Measurements from ENCODE around the gene CCDC116. TPM values are rescaled to one million over a fixed set of nuclear protein-coding genes. Genes with fewer than 3 reads are reported as not detected.
A peak's percentile ranks its signal among the peaks of the same experiment; 100 is the strongest.

CCDC116 gene
- total RNA-seq, 1 donor from 2014 or later: 1.0 TPM

DNA sequence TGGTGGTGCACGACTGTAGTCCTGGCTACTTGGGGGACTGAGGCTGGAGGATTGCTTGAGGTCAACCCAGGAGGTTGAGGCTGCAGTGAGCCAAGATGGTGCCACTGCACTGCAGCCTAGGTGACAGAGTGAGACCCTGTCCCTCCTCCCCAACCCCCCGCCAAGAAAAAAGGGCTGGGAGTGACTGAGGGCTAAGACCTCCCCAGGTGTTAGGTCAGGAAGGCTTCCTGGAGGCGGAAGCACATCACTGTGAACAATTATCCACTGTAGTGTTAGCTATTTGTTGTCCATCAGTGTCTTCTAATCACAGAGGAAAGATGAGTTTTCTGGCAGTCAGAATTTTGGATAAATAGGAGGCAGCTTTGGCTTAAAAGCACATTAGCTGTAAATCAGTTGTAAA, 11.5 kb upstream of the CCDC116 start:
- POLR2A ChIA-PET: no interaction called here
- ATAC-seq (ENCODE audit: low read depth) (no peak), DNase-seq (no peak)
- Mint-ChIP-seq H3K27me3 (no peaks in the 10 kb centered on the region), H3K27ac (no peak overlapping the region), H3K4me1 (peaks cover 28% of the 10 kb centered on the region), H3K4me3 (no peak overlapping the region), H3K9me3 (no peaks in the 10 kb centered on the region), H3K36me3 (ENCODE audit: low read depth) (peaks cover 51% of the 10 kb centered on the region)
- TF ChIP-seq, protein P1, sequence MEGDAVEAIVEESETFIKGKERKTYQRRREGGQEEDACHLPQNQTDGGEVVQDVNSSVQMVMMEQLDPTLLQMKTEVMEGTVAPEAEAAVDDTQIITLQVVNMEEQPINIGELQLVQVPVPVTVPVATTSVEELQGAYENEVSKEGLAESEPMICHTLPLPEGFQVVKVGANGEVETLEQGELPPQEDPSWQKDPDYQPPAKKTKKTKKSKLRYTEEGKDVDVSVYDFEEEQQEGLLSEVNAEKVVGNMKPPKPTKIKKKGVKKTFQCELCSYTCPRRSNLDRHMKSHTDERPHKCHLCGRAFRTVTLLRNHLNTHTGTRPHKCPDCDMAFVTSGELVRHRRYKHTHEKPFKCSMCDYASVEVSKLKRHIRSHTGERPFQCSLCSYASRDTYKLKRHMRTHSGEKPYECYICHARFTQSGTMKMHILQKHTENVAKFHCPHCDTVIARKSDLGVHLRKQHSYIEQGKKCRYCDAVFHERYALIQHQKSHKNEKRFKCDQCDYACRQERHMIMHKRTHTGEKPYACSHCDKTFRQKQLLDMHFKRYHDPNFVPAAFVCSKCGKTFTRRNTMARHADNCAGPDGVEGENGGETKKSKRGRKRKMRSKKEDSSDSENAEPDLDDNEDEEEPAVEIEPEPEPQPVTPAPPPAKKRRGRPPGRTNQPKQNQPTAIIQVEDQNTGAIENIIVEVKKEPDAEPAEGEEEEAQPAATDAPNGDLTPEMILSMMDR (IDR thresholded peaks at IDR 0.05): no peak
- intact Hi-C loops (cut with micrococcal nuclease): loop anchor here (10.0 kb wide), 1 partner anchor 46 kb away; no protein-coding TSS in a partner anchor
- CTCF ChIA-PET: no interaction called here

DNA sequence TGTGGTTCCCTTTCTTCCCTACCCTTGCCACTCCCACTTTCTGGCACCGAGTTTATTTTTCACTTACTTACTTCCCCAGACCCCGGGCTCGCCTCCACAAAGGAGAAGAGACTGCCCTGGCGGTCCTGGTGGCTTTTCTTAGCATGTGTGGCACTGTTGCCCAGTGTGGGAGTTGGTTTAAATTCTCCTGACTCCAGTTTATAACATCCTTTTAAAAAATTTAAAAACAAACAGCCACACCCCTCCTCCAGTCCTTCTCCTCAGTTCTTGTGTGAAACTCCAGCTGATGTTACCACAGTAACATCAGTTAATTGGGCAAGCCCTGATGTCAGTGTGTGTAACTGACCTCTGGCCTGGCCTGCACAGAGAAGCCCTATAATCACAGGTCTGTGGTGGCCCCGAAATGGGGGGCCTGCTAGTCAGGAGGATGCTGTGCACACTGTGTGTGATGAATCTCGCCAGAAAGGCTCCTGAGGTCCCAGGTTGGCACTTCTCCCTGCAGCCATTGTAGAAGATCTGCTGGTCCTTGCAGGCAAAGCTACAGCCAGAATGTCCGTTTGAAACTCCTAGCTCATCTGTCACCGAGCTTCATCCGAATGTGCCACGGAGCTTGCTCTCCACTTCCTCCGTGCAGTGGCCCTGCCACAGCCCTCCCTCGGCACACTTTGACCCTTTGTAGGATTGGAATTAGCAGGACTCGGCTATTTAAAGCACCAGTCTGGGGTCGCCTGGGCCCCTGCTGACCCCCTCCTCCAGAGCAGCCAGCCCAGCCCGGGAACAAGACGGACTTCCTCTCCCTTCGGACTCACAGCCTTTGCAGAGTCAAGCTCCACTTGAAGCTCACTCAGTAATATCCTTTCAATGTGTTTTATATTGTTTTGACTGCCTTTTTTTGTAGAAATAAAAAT, 10.3 kb upstream of the CCDC116 start:
- Mint-ChIP-seq H3K4me3 (no peak overlapping the region), H3K9me3 (no peaks in the 10 kb centered on the region), H3K4me1 (peaks cover 24% of the 10 kb centered on the region), H3K36me3 (ENCODE audit: low read depth) (peaks cover 58% of the 10 kb centered on the region), H3K27me3 (no peaks in the 10 kb centered on the region), H3K27ac (peak overlapping the region; percentile 24)
- intact Hi-C loops (cut with micrococcal nuclease): loop anchor here (10.0 kb wide), 1 partner anchor 47 kb away; no protein-coding TSS in a partner anchor
- no peak for DNase-seq
- POLR2A ChIA-PET: interaction anchor here (1.2 kb wide), 1 partner anchor 21 kb away, joined by 3 read pairs; no protein-coding TSS in a partner anchor
- CTCF ChIA-PET: interaction anchor here (1.3 kb wide), 1 partner anchor 25 kb away, joined by 3 read pairs; no protein-coding TSS in a partner anchor
- ATAC-seq (ENCODE audit: low read depth): no peak
- TF ChIP-seq, protein P1 (IDR thresholded peaks at IDR 0.05): no peak

DNA sequence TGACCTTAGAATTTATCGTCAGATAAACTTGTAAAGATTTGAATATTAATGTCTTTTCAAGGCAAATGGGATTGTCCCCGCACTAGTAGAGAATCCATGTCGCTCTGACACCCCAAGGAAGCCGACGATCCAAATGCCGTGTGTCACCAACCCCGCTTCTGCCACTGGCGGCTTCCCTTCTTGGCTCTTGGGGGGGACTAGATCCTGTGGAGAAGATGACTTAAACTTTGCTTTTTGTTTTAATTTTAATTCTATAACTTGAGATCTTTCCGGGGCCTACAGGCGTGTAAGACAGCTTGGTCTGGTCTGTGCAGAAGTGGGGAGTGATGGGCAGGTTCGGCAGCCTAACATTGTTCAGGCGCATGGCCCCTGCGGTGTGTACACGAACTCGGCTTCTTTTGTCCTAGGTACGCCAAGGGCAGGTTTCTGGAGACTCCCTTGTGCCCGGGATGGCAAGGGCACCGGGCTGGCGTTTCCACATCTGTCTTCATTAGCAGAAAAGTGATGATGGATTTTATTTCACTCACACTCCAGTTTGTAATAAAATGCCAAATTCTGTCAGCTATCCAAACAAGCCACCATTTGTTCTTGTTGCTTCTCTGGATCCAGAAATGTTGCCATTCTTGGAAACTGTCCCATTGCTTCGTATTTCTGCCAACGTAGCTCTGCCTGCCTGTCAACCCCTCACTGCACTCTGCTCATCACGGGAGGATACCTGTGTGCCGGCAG, 9.5 kb upstream of the CCDC116 start:
- peak overlapping the region; percentile 24 for H3K27ac Mint-ChIP-seq
- POLR2A ChIA-PET: interaction anchor here (1.2 kb wide), 1 partner anchor 20 kb away, joined by 3 read pairs; no protein-coding TSS in a partner anchor
- H3K4me1 Mint-ChIP-seq: peaks cover 31% of the 10 kb centered on the region
- H3K27me3 Mint-ChIP-seq: no peaks in the 10 kb centered on the region
- TF ChIP-seq, protein P1 (IDR thresholded peaks at IDR 0.05): no peak
- DNase-seq (no peak), ATAC-seq (ENCODE audit: low read depth) (no peak)
- H3K9me3 Mint-ChIP-seq: no peaks in the 10 kb centered on the region
- H3K4me3 Mint-ChIP-seq: no peak overlapping the region
- intact Hi-C loops (cut with micrococcal nuclease): loop anchor here (10.0 kb wide), 1 partner anchor 48 kb away; no protein-coding TSS in a partner anchor
- H3K36me3 Mint-ChIP-seq (ENCODE audit: low read depth): peaks cover 66% of the 10 kb centered on the region
- CTCF ChIA-PET: interaction anchor here (1.3 kb wide), 1 partner anchor 24 kb away, joined by 3 read pairs; no protein-coding TSS in a partner anchor

DNA sequence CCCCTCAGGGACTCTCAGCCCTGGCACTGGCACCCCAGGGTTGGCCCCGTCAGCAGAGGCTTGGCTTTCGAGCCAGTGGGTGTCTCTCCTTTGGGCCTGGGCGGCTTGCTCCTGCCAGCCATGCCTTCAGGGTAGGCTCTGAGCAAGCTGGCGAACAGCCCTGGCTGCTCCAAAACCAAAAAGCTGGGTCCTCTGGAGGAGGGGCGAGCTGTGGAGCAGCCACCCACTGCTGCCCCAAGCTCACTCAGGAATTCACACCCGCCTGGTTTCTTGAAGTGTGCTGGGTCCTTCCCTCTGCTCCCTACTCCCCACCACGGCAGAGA, 9.0 kb upstream of the CCDC116 start:
- ChIA-PET POLR2A (no interaction called here), CTCF (no interaction called here)
- no peak overlapping the region for H3K27ac Mint-ChIP-seq

More for the DNA sequence above, 9.0 kb upstream of the CCDC116 start:
- Mint-ChIP-seq H3K4me1 (peaks cover 34% of the 10 kb centered on the region), H3K36me3 (ENCODE audit: low read depth) (peaks cover 69% of the 10 kb centered on the region), H3K9me3 (no peaks in the 10 kb centered on the region), H3K4me3 (no peak overlapping the region), H3K27me3 (no peaks in the 10 kb centered on the region)
- intact Hi-C loops (cut with micrococcal nuclease): loop anchor here (10.0 kb wide), 1 partner anchor 49 kb away; no protein-coding TSS in a partner anchor
- TF ChIP-seq, protein P1 (IDR thresholded peaks at IDR 0.05): no peak
- ATAC-seq (ENCODE audit: low read depth): no peak
- DNase-seq: no peak

Measured in activated B cell treated with CpG ODN at 0.5 μM for 24 hours (primary cell).